PC-9 (cell line): ENCODE measurements around the gene FCMR.

Source experiments
- CTCF ChIP-seq: fragments of 200-600 bp; sonication (generic); conservative IDR thresholded peaks from 2 replicates; pipeline ENCODE4 v1.6.1; 2017; ENCODE audit warnings: mixed run types, antibody characterized with exemption, mild to moderate bottlenecking, moderate library complexity
- EZH2 ChIP-seq: fragments of 200-600 bp; sonication (generic); IDR thresholded peaks from 2 replicates; pipeline ENCODE4 v1.8.0; 2017; ENCODE audit warnings: antibody characterized with exemption, low read depth

- TF ChIP-seq CTCF (no peak), EZH2 (no peak)
Measured at GRCh38 chr1:206926286-206926685, 4.5 kb upstream of the FCMR start.
